Skin epidermis (tissue), 12 donors: ENCODE results near the gene TMEM231.
"Not testable (repeated sequence)": the region's sequence is repeated elsewhere in the genome, so short reads cannot be mapped to it uniquely, and the experiment has no call there.

Experiments used
- H3K27ac ChIP-seq, 21 experiments: fragments of 200-600 bp; sonication (generic) in 11 of 21; one replicate each; pipeline ENCODE4 v1.5.0; 2020; ENCODE audit warnings: mild to moderate bottlenecking in 3 of 21, inconsistent platforms in 2 of 21, moderate library complexity in 2 of 21
- H3K4me3 ChIP-seq, 7 experiments: fragments of 200-600 bp; sonication (generic) in 2 of 7; one replicate each; pipeline ENCODE4 v1.5.0; 2020; ENCODE audit warnings: inconsistent platforms in 2 of 7, mild to moderate bottlenecking in 2 of 7, moderate library complexity in 1 of 7

TMEM231 gene

DNA sequence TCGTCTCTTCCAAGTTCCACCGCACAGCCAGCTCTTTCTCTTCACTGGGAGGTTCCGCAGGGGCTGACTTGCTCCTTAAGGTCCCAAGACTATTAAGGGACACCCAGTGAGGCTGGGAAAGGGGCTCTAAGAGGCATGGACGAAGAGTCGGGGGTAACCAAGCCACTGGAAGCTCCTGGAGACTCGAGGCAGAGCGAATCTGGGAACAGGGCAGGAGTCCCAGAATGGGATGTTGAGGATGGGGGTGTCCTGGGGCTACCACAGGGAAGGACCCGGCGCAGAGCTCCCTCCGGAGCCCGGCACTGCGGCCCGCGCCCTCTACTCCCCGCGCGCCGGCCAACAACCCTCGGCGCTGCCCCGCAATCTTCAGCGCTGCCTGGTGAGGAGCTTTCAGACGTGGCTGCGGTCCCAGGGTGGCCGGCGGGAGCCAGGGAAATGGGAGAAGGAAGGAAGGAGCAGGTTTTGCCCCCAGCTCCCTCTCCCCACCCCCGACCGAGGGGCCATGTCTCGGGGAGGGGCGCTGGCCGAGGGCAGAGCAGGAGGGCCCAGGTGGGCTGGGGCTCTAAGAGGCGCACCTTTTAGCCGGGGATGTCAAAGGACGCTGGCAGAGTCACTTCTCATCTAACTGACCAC is 20.7 kb downstream of the TMEM231 start:
- H3K4me3 ChIP-seq, result no peak overlapping the region
- H3K27ac ChIP-seq, result no peak overlapping the region

DNA sequence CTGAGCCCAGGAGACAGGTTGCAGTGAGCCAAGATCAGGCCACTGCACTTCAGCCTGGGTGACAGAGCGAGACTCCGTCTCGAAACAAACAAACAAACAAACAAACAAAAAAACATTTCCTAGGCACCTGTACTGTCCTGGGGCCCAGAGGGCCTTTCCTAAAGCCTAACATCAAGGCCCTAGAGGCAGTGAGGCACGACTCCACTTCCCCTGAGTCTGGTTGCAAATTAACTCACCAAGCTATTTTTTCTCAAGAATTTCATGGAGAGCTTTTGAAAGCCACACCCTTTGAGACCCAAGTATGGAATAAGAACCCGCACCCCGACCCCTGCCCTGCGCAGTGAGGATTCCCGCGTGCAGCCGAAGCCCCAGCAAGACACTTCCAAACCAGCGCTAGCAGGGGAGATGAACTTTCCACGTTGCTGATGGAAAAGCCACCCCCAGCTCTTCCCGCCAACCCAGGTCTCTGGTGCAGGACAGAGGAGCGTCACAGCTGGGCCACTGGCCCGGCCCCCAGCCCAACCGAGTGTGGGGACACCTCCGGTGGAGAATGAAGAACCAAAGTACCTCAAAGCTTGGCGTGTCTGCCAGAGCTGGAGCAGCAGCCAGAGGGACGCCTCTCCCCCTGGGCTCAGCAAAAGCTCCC is 21.4 kb downstream of the TMEM231 start:
- no peak overlapping the region for H3K27ac ChIP-seq
- H3K4me3 ChIP-seq, result no peak overlapping the region

DNA sequence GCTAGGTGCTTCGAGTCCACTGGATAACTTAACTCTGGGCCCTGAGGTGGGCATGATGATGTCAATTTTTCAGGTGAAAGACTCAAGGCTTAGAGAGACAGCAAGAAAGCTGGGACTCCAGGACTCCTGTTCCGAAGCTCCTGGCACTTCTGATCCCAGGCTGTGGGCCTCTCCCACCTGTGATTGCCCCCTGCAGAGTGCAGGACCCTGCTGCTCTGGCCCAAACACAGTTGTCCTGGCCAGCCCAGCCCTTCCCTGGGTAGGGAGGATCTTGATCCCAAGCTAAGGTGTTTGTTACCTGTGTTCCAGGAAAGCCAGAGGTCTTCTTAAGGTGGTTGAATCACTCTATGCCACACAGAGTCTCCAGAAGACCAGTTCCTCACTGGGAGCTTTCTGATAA is 23.3 kb downstream of the TMEM231 start:
- no peak overlapping the region for H3K27ac ChIP-seq
- no peak overlapping the region for H3K4me3 ChIP-seq

DNA sequence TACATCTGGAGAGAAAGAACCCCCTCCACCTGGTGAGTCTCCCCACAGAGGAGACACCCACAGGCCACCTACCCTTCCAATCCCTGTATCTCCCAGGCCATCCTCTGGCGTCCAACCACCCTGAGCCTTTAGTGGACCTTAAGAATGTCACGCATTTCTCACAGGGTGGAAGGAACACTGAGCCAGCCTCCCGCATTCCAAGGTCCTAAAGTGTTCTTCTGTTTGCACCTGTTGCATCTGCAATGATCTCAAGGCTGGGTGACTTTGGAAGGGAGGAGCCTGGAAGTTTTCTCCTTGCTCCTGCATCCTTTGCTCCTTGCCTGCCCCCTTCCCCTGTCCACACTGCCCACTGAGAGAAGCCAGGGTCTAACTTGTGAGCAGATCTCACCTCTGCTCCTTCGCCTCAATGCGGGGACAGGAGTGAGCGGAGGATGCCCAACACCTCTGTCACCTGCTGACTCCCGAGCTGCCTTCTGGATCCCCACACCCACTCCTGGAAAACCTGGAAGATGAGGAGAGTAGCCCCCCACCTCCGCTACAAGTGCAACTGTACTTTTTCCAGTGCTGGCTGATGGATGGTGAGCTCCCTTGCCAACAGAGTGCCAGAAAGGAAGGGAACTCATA is 23.8 kb downstream of the TMEM231 start:
- Histone ChIP-seq H3K27ac (no peak overlapping the region), H3K4me3 (no peak overlapping the region)

DNA sequence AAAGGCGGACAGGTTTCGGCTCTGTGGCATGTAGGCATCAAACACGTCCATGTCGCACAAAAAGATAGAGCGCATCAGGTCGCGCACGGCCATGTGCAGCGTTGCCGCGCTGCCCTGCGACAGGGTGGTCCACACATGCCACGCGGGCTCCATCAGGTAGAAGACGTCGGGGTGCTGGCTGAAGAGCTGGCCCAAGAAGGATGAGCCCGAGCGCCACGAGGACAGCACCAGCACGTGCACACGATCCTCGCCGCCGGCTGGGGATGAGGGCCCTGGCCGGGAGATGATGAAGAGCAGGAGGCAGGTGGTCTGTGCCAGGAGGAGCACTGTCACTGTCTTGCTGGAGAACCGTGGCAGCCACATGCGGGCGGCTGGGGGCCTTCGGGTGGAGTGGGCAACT is 26.1 kb downstream of the TMEM231 start:
- Histone ChIP-seq H3K4me3 (no peak overlapping the region), H3K27ac (no peak overlapping the region)

DNA sequence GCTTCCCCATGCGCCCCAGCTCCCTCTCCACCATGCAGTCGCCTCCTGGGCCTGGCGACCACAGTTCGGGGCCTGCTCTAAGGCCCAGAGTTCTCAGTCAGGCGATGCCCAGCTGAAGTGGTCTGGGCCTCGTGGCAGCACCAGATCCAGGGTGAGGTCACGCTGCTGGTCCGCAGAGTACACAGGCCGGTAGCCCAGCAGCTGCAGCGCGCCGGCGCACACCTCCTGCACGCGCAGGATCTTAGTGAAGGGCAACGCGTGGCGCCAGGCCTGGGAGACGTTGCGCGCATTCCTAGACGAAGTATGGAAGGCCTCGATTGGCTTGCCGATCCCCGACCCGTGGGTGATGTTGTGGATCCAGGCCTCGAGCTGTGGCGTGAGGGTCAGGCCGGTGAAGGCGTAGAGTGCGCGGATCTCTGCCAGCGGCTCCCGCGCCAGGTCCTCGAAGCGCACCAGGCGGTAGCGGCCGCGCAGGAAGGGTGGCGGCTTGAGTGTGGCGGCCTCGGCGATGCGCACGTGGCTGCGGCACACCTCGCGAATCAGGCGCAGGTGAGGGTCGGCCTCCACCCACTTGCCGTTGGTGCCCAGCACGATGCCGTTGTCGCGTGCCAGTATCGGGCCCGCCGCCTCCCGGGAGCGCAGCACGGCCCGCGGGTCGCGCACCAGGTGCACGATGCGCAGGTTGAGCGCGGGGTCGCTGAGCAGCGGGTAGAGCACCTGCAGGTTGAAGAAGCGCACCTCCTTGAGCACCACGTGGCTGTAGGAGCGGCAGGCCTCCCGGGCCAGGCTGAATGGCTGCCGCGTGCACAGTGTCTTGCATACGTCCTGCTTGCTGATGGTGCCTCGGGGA is 26.8 kb downstream of the TMEM231 start:
- no peak overlapping the region for H3K27ac ChIP-seq
- no peak overlapping the region for H3K4me3 ChIP-seq

DNA sequence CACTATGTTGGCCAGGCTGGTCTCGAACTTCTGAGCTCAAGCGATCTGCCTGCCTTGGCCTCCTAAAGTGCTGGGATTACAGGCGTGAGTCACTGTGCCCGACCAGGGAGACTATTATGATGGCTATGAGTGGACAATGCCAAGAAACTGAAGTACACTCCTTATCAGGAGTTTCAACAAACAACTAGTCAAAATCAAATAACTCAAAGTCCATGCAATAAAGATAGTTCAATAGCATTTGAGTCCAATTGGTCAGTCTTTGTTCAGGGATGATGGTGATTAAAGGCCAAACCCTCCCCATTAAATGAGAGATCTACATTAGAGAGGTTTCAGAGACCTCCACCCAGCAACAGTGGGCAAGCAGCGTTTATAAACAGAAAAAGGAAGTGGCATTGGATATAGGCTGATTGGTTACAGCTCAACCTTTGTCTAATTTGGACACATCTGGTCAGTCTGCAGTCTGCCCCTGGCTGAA is 28.2 kb downstream of the TMEM231 start:
- Histone ChIP-seq H3K4me3 (no peak overlapping the region), H3K27ac (no peak overlapping the region)

DNA sequence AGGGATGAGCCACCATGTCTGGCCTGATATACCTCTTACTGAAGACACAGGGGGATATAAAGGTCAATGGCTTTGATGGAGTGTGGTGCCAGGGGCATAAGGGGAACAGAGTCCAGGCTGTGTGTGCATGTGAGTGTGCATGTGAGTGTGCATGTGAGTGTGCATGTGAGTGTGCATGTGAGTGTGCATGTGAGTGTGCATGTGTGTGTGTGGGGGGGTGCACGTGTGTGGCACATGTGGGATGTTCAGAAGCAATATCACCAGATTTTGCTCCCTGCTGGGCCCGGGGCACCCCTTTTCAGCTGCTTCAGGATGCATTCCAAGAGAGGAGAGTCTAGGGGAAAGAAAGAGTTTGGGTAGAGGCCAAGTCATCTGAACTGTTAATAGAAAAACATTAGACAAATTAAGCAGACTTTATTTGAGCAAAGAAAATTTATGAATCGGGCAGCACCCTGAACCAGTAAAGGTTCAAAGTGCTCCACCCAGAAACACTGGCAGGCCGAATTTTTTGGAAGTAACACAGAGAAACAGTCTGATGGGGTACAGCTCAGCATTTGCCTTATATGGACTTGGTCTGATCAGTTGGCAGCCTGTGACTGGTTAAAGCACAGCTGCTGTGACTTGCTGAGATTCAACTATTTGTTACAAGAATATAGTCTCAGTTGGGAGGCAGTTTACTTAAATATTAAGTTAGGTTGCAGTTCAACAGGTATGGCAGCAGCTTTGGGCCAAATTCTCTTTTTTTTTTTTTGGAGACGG is 29.8 kb downstream of the TMEM231 start:
- no peak overlapping the region for H3K4me3 ChIP-seq
- H3K27ac ChIP-seq, result no peak overlapping the region

DNA sequence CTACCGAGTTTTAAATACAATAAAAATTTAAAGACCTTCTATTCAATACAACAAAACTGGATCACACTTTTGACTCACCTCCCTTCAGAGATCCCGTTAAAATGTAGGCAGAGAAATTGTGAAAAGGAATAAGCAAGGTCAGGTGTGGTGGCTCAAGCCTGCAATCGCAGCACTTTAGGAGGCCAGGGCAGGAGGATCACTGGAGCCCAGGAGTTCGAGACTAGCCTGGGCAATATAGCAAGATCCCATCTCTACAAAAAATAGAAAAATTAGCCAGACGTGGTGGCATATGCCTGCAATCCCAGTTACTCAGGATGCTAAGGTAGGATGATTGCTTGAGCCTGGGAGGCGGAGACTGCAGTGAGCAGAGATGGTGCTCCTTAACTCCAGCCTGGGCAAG is 36.9 kb downstream of the TMEM231 start:
- Histone ChIP-seq H3K27ac (no peak overlapping the region), H3K4me3 (no peak overlapping the region)

DNA sequence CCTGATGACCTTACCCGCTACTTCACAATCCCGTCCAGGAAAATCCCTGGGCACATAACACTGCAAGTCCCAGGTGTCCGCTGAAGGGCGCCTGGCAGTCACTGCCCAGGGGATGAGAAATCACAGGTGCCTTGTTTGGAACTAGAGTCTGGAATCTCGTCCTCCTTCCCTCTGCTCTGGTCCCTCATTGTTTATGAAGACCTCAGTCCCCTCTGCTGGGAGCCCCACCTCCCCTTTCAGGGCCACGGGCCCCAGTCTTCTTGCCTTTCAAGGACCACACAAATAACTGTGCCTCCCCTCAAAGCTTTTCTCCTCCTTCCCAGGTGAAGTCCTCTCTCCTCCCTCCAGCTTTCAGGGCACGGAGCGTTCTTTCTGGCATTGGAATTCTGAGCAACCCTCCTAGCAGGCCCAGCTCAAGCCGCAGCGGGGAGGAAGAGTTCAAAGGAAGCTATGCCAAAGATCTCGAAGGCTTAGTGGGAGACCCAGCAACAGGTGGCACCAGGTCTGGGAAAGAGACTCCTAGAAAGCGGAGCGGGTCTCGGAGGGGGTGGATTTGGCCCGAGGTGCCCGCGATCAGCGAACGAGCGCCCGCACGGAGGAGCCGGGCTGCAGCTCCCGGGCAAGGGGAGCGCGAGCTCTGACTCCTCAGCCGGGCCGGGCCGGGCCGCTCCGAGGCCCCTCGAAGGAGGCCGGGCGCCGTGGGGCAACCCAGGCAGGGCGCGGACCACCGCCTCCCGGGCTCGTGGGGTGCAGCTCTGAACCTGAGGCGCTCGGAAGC is 39.7 kb downstream of the TMEM231 start:
- peak overlapping the region; percentile 70 to 98 (median 90) for H3K4me3 ChIP-seq
- peak overlapping the region; percentile 73 to 97 (median 89) for H3K27ac ChIP-seq

DNA sequence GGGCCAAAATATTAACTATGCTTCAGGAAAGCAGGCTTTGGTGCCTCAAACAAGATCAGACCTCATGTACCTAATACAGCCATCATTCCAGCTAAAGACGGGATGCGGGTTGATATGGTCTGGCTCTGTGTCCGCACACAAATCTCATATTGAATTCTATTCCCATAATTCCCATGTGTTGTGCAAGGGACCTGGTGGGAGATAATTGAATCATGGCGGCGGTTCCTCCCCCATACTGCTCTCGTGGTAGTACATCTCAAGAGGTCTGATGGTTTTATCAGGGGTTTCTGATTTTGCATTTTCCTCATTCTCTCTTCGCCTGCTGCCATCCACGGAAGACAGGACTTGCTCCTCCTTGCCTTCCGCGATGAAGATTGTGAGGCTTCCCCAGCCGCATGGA is 41.8 kb downstream of the TMEM231 start:
- Histone ChIP-seq H3K4me3 (no peak overlapping the region), H3K27ac (no peak overlapping the region)

DNA sequence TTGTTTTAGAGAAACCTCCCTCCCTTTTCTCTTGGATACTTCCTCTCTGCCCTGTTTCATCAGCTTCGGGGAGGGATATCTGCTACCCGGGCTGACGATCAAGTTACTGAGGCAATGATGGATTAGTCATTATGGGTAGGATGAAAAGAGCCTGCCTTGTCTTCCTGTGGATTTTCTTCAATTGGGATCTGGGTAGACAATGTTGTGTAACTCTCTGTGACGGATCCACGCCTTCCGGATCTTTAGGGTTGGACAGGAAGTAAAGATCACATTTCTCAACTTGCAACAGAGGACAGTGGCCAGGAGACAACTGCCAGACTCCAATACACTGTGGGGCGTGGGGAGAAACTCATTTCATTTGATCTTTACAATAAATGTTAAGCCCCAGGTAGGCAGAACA is 49.5 kb downstream of the TMEM231 start:
- peak overlapping the region in 3 of 21 experiments; percentile 2 to 46 (median 26) for H3K27ac ChIP-seq
- H3K4me3 ChIP-seq, result no peak overlapping the region

DNA sequence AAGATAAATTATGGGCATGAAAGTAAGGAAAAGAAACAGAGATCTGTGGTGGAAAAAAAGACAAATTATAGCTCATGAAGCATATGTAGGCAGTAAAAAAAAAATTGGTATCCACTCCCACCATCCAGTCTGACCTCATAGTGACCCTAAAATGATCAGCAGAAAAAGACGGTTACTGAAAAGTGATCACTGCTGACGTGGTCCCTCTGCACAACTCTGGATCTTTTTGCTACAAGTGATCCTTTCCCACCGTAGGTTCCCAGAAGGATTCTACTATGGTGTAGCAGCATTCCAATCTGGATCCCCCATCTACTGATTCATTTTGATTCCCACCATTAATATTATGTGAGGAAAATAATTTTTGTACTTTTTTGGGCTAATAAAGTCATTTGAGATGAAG is 49.9 kb downstream of the TMEM231 start:
- Histone ChIP-seq H3K27ac (peak overlapping the region in 5 of 21 experiments; percentile 2 to 60 (median 26)), H3K4me3 (no peak overlapping the region)

DNA sequence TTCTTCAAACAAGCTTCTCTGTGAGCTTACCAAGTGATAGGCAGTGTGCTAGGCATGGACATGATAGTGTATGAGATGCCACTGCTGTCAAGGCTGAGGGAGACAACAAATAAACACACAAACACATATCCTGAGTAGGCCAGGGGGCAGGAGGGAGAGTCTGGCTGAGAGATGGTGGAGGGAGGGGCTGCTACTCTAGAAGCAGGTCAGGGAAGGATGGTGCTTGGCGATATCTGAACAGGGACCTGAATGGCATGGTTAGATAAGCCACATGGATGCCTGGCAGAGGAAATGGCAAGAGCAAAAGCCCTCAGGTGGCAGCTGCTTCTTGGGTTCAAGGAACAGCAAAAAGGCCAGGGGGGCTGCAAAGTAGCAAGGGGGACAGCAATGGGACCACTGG is 52.3 kb downstream of the TMEM231 start:
- Histone ChIP-seq H3K27ac (no peak overlapping the region), H3K4me3 (no peak overlapping the region)

DNA sequence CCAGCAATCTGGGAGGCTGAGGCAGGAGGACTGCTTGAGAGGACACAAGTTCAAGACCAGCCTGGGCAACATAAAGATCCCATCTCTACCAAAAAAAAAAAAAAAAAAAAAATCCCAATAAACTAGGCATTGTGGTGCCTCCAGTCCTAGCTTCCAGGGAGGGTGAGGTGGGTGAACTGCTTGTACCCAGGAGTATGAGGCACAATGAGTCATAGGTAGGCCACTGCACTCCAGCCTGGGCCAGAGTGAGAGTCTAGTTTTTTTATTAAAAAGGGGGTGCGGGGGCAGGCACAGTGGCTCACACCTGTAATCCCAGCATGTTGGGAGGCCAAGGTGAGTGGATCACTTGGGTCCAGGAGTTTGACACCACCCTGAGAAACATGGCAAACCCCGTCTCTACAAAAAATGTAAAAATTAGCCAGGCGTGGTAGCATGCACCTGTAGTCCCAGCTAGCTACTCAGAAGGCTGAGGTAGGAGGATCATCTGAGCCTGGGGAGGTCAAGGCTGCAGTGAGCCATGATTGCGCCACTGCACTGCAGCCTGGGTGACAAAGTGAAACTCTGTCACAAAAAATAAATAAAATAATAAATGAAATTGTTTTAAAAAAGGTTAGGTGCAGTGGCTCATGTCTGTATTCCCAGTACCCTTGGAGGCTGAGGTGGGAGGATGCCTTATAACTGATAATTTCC is 53.0 kb downstream of the TMEM231 start:
- no peak overlapping the region for H3K4me3 ChIP-seq
- no peak overlapping the region for H3K27ac ChIP-seq

DNA sequence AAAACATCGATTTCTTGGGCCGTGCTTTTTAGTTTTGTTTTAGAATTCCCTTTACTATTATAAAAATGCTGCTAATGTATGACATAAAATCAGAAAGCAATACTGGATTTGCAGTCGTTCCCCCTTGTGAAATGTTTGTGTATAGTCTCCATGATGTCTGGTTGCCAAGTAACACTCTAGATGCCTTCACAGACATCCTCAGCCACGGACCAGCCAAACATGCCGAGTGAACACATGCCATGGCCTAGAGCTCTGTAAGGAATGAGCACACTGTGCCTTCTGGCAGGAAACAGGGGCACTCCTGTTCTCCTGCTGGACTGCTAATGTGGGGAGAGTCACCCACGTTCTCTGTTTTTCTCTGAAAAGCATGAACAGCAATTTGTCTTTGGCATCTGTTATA is 54.2 kb downstream of the TMEM231 start:
- H3K4me3 ChIP-seq, H3K27ac ChIP-seq: not testable (repeated sequence)

DNA sequence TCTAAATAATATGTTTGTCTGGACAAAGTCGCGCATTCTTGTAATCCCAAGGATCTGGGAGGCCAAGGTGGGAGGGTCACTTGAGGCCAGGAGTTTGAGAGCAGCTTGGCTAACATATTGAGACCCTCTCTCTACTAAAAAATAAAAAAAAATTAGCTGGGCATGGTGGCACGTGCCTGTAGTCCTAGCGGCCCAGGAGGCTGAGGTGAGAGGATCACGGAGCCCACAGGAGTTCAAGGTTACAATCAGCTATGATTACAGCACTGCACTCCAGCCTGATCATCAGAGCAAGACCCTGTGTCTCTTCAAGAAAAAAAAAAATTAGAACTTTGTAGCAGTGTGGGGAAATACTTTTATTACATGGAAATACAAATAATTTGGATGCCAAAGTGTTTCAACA is 54.7 kb downstream of the TMEM231 start:
- Histone ChIP-seq H3K4me3 (no peak overlapping the region), H3K27ac (no peak overlapping the region)

DNA sequence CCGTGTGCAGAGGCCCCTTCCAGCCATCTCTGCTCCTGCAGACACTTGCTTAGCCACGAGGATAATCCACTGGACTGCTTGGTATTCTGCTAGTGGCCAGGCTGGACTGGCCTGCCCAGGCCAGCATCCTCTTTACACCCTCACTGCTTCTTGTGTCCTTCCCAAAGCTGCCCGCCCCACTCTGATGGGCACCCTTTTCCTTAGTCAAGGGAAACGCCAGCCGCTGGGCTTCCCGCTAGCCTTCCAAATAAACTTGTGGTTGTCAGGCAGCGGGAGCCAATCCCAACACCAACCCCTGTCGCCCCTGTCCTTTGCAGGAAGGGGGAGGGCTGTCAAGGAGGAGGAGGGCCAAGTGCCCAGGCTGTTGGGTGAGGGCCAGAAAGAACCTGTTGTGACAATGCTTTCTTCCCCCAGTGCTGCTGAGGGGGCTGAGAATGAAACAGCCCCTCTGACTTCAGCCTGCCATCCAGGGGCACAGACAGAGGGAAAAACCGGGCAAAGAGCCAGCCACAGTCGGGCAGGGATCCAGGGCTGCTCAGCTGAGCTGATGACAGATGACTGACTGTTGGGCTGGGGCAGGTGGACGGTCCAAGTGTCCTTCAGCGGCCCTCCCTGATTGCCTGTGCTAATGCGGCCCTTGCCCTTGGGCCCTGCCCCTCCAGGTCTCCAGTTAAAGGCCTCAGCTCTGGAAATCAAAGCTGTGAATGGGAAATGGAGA is 57.3 kb downstream of the TMEM231 start:
- not testable (repeated sequence) for H3K27ac ChIP-seq, H3K4me3 ChIP-seq
